Lower leg skin (tissue), 3 donors: ENCODE measurements around the gene ZFAND3.

ENCODE experiments used
- POLR2A ChIP-seq, 2 donors: fragments of 450-650 bp; IDR thresholded peaks; one replicate each; pipeline ENCODE4 v1.6.1; 2016 to 2017; ENCODE audit warnings: antibody characterized with exemption in 2 of 2, mild to moderate bottlenecking in 1 of 2, moderate library complexity in 1 of 2
- TF ChIP-seq, protein P1 (sequence below), 3 donors: fragments of 450-650 bp; IDR thresholded peaks; one replicate each; pipeline ENCODE4 v1.5.1; 2016; ENCODE audit warnings: antibody characterized with exemption in 3 of 3, mild to moderate bottlenecking in 3 of 3, moderate library complexity in 2 of 3

DNA sequence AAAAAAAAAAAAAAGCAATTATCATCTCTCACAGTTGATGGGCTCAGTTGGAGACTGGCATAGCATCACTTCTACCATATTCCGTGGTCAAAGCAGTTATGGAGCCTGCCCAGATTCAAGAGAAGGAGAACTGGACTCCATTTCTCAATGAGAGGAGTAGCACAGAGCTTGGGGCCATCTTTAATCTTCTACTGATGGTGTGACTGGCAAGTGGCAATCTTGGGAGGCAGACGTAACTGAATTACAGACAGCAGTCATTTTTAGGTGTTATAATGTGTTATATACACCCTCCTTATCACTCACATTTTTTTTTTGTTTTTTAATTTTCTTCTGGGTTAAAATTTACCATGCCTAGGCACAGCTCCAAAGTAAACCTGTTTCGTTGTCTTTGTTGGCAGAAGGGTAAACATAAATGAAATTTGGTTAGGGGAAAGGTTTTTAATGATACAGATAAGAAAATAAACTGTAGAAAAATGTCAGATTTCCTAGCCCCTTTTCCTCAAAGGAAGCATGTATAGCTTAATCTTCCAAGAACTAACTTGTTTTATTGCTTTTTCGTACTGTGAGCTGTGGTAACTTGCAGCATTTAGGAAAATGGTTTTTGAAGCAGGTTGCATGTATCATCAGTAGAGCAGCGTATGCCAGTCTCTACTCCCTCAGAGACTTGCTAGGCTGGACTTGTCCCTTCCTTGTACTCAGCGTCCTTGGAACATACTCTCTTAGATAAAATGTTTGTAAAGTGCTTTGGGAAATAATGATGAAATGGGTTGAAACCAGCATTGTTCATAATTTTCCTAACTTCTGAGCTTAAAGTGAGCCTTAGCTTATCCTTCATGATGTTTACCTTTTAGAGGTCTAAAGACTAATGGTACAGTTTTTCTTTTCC is 25.7 kb downstream of the ZFAND3 start:
- TF ChIP-seq, protein P1, sequence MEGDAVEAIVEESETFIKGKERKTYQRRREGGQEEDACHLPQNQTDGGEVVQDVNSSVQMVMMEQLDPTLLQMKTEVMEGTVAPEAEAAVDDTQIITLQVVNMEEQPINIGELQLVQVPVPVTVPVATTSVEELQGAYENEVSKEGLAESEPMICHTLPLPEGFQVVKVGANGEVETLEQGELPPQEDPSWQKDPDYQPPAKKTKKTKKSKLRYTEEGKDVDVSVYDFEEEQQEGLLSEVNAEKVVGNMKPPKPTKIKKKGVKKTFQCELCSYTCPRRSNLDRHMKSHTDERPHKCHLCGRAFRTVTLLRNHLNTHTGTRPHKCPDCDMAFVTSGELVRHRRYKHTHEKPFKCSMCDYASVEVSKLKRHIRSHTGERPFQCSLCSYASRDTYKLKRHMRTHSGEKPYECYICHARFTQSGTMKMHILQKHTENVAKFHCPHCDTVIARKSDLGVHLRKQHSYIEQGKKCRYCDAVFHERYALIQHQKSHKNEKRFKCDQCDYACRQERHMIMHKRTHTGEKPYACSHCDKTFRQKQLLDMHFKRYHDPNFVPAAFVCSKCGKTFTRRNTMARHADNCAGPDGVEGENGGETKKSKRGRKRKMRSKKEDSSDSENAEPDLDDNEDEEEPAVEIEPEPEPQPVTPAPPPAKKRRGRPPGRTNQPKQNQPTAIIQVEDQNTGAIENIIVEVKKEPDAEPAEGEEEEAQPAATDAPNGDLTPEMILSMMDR (IDR thresholded peaks at IDR 0.05): no peak
- no peak for TF ChIP-seq POLR2A (IDR thresholded peaks at IDR 0.05)
